Gastroesophageal sphincter (tissue), 4 donors: ENCODE results near the gene RAET1L. TPM values are rescaled to one million over a fixed set of nuclear protein-coding genes. Genes with fewer than 3 reads are reported as not detected.

ENCODE experiments used
- ATAC-seq: fragments of 150-250 bp; one replicate; pipeline ENCODE4 v1.9.1; 2016; ENCODE audit warnings: mild to moderate bottlenecking, moderate library complexity
- H3K27ac ChIP-seq, 4 donors: fragments of 200-600 bp; sonication (generic) in 3 of 4; 1 replicate in 3 of 4; 2 replicates in 1 of 4; pipeline ENCODE4 v1.5.1; 2016 to 2019
- H3K27me3 ChIP-seq: fragments of 200-600 bp; sonication (generic); one replicate; pipeline ENCODE4 v1.5.1; 2019
- H3K36me3 ChIP-seq, 2 donors: fragments of 200-600 bp; sonication (generic); one replicate each; pipeline ENCODE4 v1.5.1; 2019; ENCODE audit warnings: control low read depth in 1 of 2
- H3K4me1 ChIP-seq, 3 donors: fragments of 200-600 bp; sonication (generic); 1 replicate in 2 of 3; 2 replicates in 1 of 3; pipeline ENCODE4 v1.5.1; 2016 to 2019; ENCODE audit warnings: control low read depth in 2 of 3
- H3K4me3 ChIP-seq, 2 donors: fragments of 200-600 bp; sonication (generic); one replicate each; pipeline ENCODE4 v1.5.1; 2019; ENCODE audit warnings: mild to moderate bottlenecking in 1 of 2, moderate library complexity in 1 of 2
- H3K9me3 ChIP-seq, 3 donors: fragments of 200-600 bp; sonication (generic); one replicate each; pipeline ENCODE4 v1.5.1; 2017 to 2019; ENCODE audit warnings: control low read depth in 2 of 3
- EP300 ChIP-seq: sonication (generic); formaldehyde crosslinking; IDR thresholded peaks from one replicate; pipeline ENCODE4 v1.6.1; 2017; ENCODE audit warnings: antibody characterized with exemption, mild to moderate bottlenecking
- POLR2A ChIP-seq, 2 donors: fragments of 450-650 bp; IDR thresholded peaks; one replicate each; pipeline ENCODE4 v1.6.1; 2017; ENCODE audit warnings: antibody characterized with exemption in 2 of 2, mild to moderate bottlenecking in 2 of 2, moderate library complexity in 1 of 2
- POLR2AphosphoS5 ChIP-seq: sonication (generic); formaldehyde crosslinking; IDR thresholded peaks from one replicate; pipeline ENCODE4 v1.6.1; 2017; ENCODE audit warnings: antibody characterized with exemption
- WGBS, 2 donors: methylation state at CpG; one replicate each; pipeline ENCODE4 v1.1.5; 2018; ENCODE audit warnings: low coverage in 1 of 2; 5-methylcytosine and 5-hydroxymethylcytosine counted together
- total RNA-seq, 4 donors: library from RNA; depleted of rRNA; stranded (reverse); fragments of >200 nt; gene quantifications; one replicate each; pipeline ENCODE4 v1.1.0, GENCODE V29; 2016
- TF ChIP-seq, protein P1 (sequence below), 4 experiments: fragments of 200-600 bp in 2 of 4; fragments of 450-650 bp in 2 of 4; sonication (generic) in 1 of 4; IDR thresholded peaks; one replicate each; pipeline ENCODE4 v1.5.1; 2017 to 2019; ENCODE audit warnings: antibody characterized with exemption in 4 of 4, mild to moderate bottlenecking in 2 of 4, moderate library complexity in 2 of 4

The RAET1L gene
- total RNA-seq, 4 donors from 2014 or later, result 0.23 to 0.62 TPM; not detected in 2

DNA sequence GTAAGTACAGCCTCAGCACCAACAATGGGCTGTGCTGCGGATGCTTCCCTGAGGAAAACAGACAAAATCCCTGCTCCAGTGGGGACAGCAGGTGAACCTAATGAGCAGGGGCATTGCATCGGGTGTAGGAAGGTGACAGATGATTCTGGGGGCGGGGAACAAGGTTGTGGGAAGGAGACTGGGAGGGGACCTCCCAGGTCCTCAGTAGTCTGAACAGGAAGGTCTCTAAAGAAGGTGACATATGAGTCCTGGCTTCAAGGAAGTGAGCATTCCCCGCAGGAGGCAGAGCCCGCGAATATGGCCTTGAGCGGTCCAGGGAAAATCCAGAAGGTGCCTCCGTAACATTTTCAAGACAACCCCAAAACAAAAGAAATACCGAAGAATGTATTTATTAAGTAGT, 42.2 kb downstream of the RAET1L start:
- H3K36me3 ChIP-seq, result no peaks in the 10 kb centered on the region
- H3K9me3 ChIP-seq, result peaks cover 0 to 18% (median 0%) of the 10 kb centered on the region in 3 donors
- WGBS, 2 donors, result 16 to 38% methylated on average over 3 to 8 of the region's 9 CpGs
- TF ChIP-seq EP300 (no peak), POLR2A (IDR thresholded peaks at IDR 0.05) (no peak), POLR2AphosphoS5 (no peak)
- TF ChIP-seq, protein P1, sequence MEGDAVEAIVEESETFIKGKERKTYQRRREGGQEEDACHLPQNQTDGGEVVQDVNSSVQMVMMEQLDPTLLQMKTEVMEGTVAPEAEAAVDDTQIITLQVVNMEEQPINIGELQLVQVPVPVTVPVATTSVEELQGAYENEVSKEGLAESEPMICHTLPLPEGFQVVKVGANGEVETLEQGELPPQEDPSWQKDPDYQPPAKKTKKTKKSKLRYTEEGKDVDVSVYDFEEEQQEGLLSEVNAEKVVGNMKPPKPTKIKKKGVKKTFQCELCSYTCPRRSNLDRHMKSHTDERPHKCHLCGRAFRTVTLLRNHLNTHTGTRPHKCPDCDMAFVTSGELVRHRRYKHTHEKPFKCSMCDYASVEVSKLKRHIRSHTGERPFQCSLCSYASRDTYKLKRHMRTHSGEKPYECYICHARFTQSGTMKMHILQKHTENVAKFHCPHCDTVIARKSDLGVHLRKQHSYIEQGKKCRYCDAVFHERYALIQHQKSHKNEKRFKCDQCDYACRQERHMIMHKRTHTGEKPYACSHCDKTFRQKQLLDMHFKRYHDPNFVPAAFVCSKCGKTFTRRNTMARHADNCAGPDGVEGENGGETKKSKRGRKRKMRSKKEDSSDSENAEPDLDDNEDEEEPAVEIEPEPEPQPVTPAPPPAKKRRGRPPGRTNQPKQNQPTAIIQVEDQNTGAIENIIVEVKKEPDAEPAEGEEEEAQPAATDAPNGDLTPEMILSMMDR (IDR thresholded peaks at IDR 0.05), result no peak
- H3K4me1 ChIP-seq, result no peaks in the 10 kb centered on the region
- ATAC-seq, result no peak
- H3K27me3 ChIP-seq, result peaks cover 88% of the 10 kb centered on the region
- H3K27ac ChIP-seq, result no peak overlapping the region
- no peak overlapping the region for H3K4me3 ChIP-seq

DNA sequence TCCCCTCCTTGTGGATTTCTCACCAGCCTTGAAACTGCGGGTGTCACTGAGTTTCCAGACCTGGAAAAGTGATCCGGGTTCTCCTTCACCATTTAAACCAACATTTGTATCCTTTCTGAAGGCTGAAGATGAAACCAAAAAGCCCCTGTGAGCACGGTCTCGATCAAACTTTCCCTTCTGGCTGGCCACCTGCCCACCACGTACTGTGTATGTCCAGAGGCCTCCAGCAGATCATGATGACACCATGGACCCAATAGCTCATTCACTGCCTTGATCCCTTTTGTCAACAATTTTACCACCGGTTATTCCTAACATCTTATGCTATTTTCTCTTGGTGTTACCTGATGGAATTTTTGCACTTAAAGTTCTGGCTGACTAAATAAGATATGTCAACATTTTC, 46.0 kb downstream of the RAET1L start:
- WGBS, 2 donors, result 75 to 76% methylated on average over 5 to 6 of the region's 6 CpGs
- TF ChIP-seq POLR2A (IDR thresholded peaks at IDR 0.05) (no peak), EP300 (no peak), POLR2AphosphoS5 (no peak)
- TF ChIP-seq, protein P1 (IDR thresholded peaks at IDR 0.05), result no peak
- peaks cover 76% of the 10 kb centered on the region for H3K27me3 ChIP-seq

DNA sequence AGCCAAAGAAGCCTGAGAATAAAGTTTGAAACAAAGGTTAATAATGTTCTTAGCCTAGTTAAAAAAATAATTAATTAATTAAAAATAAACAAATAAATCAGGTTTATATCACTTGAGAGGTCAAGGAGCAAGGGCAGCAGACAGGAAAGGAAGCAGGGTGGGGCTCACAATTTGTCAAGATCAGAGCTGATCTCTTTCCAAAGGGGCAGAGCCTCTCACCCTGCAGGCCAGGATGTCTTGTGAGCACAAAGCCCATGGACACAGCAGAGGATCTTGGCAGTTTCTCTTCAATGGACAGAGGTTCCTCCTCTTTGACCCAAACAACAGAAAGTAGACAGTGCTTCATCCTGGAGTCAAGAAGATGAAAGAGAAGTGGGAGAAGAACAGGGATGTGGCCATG, 46.7 kb downstream of the RAET1L start:
- Histone ChIP-seq H3K9me3 (peaks cover 0 to 5% (median 0%) of the 10 kb centered on the region in 3 donors), H3K4me3 (no peak overlapping the region), H3K27ac (no peak overlapping the region), H3K27me3 (peaks cover 82% of the 10 kb centered on the region), H3K4me1 (no peaks in the 10 kb centered on the region), H3K36me3 (no peaks in the 10 kb centered on the region)
- no peak for ATAC-seq
- TF ChIP-seq POLR2AphosphoS5 (no peak), EP300 (no peak), POLR2A (IDR thresholded peaks at IDR 0.05) (no peak)
- TF ChIP-seq, protein P1 (IDR thresholded peaks at IDR 0.05), result no peak

More for the DNA sequence above, 46.0 kb downstream of the RAET1L start:
- H3K4me3 ChIP-seq, result no peak overlapping the region
- H3K9me3 ChIP-seq, result peaks cover 0 to 5% (median 0%) of the 10 kb centered on the region in 3 donors
- no peaks in the 10 kb centered on the region for H3K4me1 ChIP-seq
- no peak for ATAC-seq
- no peaks in the 10 kb centered on the region for H3K36me3 ChIP-seq
- H3K27ac ChIP-seq, result no peak overlapping the region

DNA sequence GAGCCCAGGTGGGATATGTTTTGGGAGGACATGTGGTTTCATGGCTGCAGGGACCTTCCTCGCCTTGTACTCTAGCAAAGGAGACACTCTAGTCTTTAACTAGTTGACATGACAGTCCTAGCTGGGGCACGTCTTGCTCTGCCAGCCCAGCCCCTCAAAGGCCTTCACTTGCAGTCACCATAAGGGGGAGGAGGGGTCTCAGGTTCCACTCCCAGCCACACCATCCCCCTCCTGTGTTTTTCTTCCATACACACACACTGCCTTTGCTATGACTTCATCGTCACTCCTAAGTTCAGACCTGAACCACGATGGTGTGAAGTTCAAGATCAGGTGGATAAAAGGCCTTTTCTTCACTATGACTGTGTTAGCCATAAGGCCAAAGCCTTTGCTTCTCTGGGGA, 48.1 kb downstream of the RAET1L start:
- Histone ChIP-seq H3K4me1 (no peaks in the 10 kb centered on the region), H3K27me3 (peaks cover 82% of the 10 kb centered on the region), H3K27ac (no peak overlapping the region), H3K9me3 (peaks cover 0 to 5% (median 0%) of the 10 kb centered on the region in 3 donors), H3K4me3 (no peak overlapping the region), H3K36me3 (no peaks in the 10 kb centered on the region)
- TF ChIP-seq POLR2AphosphoS5 (no peak), POLR2A (IDR thresholded peaks at IDR 0.05) (no peak), EP300 (no peak)
- TF ChIP-seq, protein P1 (IDR thresholded peaks at IDR 0.05), result no peak
- WGBS, 2 donors, result 25 to 57% methylated on average over 1 of the region's 4 CpGs
- ATAC-seq, result no peak

DNA sequence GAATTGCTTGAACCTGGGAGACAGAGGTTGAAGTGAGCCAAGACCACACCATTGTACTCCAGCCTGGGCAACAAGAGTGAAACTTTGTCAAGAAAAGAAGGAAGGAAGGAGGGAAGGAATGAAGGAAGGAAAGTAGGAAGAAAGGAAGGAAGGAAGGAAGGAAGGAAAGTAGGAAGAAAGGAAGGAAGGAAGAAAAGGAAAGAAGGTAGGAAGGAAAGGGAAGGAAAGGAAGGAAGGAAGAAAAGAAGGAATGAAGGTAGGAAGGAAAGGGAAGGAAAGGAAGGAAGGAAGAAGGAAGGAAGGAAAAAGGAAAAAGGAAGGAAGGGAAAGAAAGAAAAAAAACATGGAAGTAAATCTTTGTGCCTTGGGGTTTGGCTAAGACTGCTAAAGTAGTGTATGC, 49.9 kb downstream of the RAET1L start:
- TF ChIP-seq, protein P1 (IDR thresholded peaks at IDR 0.05), result no peak
- no peak for TF ChIP-seq EP300
- TF ChIP-seq POLR2A (IDR thresholded peaks at IDR 0.05), result no peak
- TF ChIP-seq POLR2AphosphoS5, result no peak
- Histone ChIP-seq H3K27ac (no peak overlapping the region), H3K36me3 (no peaks in the 10 kb centered on the region), H3K4me3 (no peak overlapping the region), H3K9me3 (no peaks in the 10 kb centered on the region), H3K4me1 (no peaks in the 10 kb centered on the region), H3K27me3 (peaks cover 82% of the 10 kb centered on the region)
- ATAC-seq, result no peak
